Suppressor macrophage (primary cell): ENCODE results near the gene CCDC91.
A peak's percentile ranks its signal among the peaks of the same experiment; 100 is the strongest.
"Not testable (repeated sequence)": the region's sequence is repeated elsewhere in the genome, so short reads cannot be mapped to it uniquely, and the experiment has no call there.

Source experiments
- DNase-seq, 4 experiments: peaks; one replicate each; pipeline ENCODE4 v3.0.0-alpha.2; 2020 to 2022

CCDC91 gene

DNA sequence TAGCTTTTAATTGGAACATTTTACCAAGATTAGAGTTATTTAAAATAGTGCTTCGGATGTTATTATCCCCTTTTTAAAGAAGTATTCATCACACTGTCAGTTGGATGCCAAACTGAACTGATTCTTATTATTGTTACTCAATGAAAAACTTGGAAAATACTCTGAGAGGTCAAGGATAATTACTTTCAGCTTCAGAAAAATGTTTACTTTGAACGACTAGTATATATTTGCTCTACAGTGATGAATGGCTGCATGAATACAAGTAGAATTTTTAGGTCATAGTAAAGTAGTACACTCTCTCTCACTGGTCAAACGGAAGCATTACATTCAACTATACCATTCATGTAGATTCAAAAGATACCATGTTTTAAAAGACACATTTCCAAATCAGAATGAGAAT, 269.2 kb downstream of the CCDC91 start:
- DNase-seq, result no peak

DNA sequence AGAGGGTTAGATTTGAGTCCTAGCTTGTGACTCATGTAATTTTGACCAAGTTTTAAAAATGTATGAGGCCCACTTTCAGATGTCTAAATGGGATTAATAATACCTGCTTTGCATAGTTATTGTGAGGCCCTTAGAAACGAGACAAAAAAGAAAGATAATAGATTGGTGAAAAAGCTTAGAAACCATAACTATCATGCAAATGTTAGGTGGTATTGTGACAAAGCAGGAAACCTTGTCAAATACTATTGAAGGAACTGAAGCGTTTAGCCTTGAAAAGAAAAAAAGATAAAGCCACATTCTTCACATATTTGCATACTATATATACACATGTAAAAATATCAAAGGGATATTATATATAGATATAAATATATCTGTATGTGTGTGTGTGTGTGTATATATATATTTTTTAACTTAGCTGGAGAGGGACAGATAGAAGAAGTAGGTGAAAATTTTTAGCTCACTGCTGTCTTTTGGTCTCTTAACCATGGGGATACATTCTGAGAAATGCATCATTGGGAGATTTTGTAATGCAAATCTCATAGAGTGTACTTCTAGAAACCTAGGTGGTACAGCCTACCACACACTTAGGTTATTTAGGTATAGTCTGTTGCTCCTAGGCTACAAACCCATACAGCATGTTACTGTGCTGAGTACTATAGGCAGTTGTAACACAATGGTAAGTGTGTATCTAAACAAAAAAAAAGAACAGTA, 270.3 kb downstream of the CCDC91 start:
- DNase-seq, result no peak

- DNase-seq, result no peak
Measured at GRCh38 chr12:28463396-28463795, 273.1 kb downstream of the CCDC91 start.

DNA sequence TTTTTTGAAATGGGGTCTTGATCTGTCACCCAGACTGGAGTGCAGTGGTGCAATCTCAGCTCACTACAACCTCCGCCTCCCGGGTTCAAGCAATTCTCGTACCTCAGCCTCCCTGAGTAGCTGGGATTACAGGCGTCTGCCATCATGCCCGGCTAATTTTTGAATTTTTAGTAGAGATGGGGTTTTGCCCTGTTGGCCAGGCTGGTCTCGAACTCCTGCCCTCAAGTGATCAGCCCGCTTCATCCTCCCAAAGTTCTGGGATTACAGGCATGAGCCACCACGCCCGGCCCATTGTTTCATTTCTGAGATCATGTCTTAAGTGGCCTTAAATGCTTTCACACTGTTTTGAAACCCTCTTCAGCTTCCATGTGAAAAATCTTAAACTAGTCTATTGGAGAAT, 281.5 kb downstream of the CCDC91 start:
- not testable (repeated sequence) for DNase-seq

DNA sequence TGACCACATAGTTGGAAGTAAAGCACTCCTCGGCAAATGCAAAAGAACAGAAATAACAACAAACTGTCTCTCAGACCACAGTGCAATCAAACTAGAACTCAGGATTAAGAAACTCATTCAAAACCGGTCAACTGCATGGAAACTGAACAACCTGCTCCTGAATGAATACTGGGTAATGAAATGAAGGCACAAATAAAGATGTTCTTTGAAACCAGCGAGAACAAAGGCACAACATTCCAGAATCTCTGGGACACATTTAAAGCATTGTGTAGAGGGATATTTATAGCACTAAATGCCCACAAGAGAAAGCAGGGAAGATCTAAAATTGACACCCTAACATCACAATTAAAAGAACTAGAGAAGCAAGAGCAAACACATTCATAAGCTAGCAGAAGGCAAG, 285.9 kb downstream of the CCDC91 start:
- DNase-seq, result not testable (repeated sequence)

DNA sequence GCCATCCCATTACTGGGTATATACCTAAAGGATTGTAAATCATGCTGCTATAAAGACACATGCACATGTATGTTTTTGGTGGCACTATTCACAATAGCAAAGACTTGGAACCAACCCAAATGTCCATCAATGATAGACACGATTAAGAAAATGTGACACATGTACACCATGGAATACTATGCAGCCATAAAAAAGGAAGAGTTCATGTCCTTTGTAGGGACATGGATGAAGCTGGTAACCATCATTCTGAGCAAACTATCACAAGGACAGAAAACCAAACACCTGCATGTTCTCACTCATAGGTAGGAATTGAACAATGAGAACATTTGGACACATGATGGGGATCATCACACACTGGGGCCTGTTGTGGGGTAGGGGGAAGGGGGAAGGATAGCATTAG, 288.8 kb downstream of the CCDC91 start:
- not testable (repeated sequence) for DNase-seq

DNA sequence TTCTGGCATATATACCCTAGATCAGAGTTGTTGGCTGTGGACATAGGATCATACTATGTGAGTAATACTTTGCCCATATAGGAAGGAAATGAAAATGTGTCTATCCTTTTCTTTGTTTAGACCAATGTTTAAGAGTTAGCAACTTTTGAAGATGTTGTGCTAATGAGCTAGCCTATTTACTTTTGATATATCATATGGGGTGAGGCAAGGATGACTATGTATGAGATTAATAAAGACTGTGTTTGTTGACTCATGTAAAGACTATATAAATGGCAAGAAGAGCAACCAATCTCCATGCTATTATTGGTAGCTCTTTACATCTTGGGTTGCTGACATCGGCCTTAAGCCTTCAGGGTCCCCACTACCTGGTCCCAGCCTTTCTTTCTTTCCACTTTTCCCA, 289.4 kb downstream of the CCDC91 start:
- no peak for DNase-seq

DNA sequence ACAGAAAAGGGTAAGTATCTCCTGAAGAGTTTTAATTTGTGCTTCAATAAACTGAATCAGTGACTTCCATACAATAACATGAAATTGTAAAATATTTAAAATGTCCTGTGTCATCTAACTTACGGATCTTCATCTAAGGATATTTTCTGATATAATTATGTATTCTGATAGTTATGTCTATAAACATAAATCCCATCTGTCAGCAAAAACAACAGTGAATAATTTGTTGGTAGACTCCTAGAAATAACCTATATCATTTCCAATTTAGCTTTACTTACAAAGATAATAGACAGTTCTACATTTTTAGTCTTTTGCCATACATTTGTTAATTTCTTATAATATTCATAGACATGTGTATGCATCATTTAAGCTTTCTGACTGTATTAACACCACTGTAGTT, 293.9 kb downstream of the CCDC91 start:
- DNase-seq, result no peak

DNA sequence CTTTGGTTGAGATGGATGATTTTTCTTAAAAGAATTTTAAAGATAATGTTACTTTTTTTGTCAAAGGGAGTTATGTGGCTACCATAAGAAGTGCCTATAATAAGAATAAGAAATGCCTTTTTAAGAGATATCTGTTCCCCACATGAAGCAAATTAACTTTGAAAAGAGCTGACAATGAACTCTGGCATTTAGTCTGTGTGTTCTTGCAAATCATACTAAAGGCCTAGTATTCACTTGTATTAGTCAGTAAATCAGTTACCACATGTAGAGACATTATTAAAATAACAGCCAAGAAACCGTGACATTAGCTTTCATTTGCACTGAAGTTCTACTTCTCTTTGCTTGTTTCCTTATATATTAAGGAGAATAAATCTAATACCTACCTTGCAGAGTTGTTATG, 296.3 kb downstream of the CCDC91 start:
- no peak for DNase-seq

GRCh38 chr12:28489246-28489645, 299.0 kb downstream of the CCDC91 start:
- DNase-seq, result no peak

- DNase-seq, result peak in 2 of 4 experiments; percentile 10
Measured at GRCh38 chr12:28497889-28498411, 307.7 kb downstream of the CCDC91 start.

DNA sequence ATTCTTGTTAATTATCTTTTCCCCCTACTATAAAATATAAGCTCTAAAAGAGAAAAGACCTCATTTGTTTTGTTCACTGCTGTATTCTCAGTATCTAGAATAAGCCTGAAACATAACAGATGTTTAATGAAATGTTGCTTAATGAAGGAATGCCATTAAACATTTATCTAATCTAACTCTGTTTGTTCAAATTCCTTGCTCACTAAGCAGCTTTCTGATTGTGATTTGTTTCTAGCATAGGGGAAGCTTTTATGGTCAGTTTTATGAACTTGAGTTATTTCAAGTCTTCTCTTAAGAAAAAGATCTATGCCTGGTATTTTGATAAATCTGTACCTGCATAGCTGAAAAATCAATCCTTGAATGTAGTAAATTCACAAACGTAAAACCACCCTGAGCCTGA, 308.6 kb downstream of the CCDC91 start:
- DNase-seq, result no peak

DNA sequence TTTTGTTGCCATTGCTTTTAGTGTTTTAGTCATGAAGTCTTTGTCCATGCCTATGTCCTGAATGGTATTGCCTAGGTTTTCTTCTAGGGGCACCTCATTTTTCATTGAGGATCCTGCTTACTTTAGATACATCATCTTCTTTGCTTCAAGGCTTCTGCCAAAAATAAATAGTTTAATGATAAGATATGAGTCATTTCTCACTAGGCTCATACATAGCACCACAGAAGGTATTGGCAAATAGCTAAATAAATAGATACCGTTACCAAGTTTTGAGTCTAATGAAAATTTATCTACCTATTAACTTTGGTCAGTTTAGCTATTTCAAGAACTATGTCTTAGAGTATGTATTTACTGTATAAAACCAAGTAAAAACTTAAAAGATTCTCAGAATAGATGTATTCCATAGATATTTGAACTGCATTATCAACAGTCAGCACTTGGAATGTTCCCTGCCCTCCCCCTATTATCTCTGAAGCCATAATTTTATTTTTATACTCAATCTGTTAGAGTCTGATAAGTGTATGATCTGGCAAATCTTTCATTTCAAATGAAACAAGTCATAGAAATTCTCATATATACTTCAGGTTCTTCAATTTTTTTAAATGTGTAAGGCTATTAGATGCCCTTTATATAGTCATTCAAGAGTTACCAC, 310.2 kb downstream of the CCDC91 start:
- DNase-seq, result no peak

- no peak for DNase-seq
Measured at GRCh38 chr12:28506271-28506670, 316.0 kb downstream of the CCDC91 start.

GRCh38 chr12:28507033-28507432, 316.8 kb downstream of the CCDC91 start:
- DNase-seq, result no peak

- DNase-seq, result no peak
Measured at GRCh38 chr12:28507867-28508266, 317.6 kb downstream of the CCDC91 start.

DNA sequence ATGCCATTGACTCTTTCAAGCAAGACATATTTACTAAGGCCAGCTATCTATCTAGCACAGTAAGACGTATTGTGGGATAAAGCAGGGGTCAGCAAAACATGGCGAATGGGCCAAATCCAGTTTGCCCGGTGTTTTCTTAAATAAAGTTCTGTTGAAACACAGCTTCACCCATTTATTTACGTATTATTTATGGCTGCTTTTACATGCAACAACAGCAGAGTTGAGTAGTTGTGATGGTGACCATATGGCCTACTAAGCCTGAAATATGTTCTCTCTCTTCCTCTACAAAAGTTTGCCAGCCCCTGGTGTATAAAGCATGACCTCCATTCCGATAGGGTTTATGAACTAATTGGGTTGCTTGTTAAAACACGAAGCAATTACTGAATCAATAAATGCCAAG, 322.1 kb downstream of the CCDC91 start:
- no peak for DNase-seq

GRCh38 chr12:28512876-28513275, 322.6 kb downstream of the CCDC91 start:
- DNase-seq, result no peak

- DNase-seq, result no peak
Measured at GRCh38 chr12:28513983-28514382, 323.7 kb downstream of the CCDC91 start.

- no peak for DNase-seq
Measured at GRCh38 chr12:28517101-28517500, 326.8 kb downstream of the CCDC91 start.

DNA sequence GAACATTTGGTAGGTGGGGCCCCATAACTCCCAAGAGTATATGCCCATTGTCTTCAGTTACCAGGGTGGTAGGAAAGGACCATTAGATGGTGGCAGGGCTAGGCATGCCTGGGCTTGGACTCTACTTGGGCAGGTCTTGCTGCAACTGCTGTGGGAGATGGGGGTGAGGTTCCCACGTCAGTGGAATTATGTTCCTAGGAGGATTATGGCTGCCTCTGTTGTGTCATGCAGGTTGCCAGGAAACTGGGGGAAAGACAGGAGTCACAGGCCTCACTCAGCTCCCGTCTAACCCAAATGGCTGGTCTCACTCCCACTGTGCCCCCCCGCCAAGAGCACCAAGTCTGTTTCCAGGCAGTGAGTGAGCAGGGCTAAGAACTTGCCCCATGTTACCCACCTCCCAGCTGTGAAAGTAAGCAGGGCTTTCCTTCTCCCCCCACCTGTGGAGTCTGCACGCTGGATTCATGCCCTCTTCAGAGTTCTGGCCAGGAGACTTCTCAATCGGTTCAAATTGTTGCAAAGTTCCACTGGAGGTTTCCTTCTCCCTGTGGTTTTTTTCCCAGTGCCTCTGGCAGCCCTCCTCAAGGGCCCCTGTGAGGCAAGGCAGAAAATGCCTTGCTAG, 337.5 kb downstream of the CCDC91 start:
- no peak for DNase-seq

- DNase-seq, result no peak
Measured at GRCh38 chr12:28535216-28535615, 345.0 kb downstream of the CCDC91 start.

GRCh38 chr12:28536088-28536487, 345.8 kb downstream of the CCDC91 start:
- peak in 1 of 4 experiments; percentile 3 for DNase-seq

GRCh38 chr12:28537474-28537873, 347.2 kb downstream of the CCDC91 start:
- no peak for DNase-seq
